Liver (tissue), 9 donors: ENCODE data around the gene IFT74. TPM values are rescaled to one million over a fixed set of nuclear protein-coding genes. Genes with fewer than 3 reads are reported as not detected.

Experiments
- DNase-seq: peaks from one replicate; pipeline ENCODE4 v3.0.0-alpha.2; 2017; ENCODE audit warnings: low spot score
- H3K27ac ChIP-seq, 2 donors: one replicate each; pipeline ENCODE4 v1.7.0; 2013; ENCODE audit warnings: inconsistent platforms in 2 of 2, low read length in 2 of 2, control low read depth in 1 of 2, low read depth in 1 of 2, mild to moderate bottlenecking in 1 of 2
- H3K27me3 ChIP-seq, 4 donors: one replicate each; pipeline versions ENCODE4 v1.6.1 to v1.7.0; 2013; ENCODE audit warnings: low read length in 3 of 4, inconsistent platforms in 1 of 4, mild to moderate bottlenecking in 1 of 4, moderate library complexity in 1 of 4; ENCODE audit not compliant: control insufficient read depth in 4 of 4, insufficient read depth in 4 of 4
- H3K36me3 ChIP-seq, 4 donors: one replicate each; pipeline versions ENCODE4 v1.6.1 to v1.7.0; 2013; ENCODE audit warnings: low read length in 3 of 4, mild to moderate bottlenecking in 3 of 4, low read depth in 1 of 4, moderate library complexity in 1 of 4; ENCODE audit not compliant: control insufficient read depth in 4 of 4, insufficient read depth in 3 of 4
- H3K4me1 ChIP-seq, 4 donors: one replicate each; pipeline versions ENCODE4 v1.6.1 to v1.7.0; 2013; ENCODE audit warnings: low read length in 3 of 4, mild to moderate bottlenecking in 3 of 4, moderate library complexity in 1 of 4; ENCODE audit not compliant: control insufficient read depth in 4 of 4, insufficient read depth in 4 of 4
- H3K4me3 ChIP-seq, 3 donors: one replicate each; pipeline versions ENCODE4 v1.6.1 to v1.7.0; 2013; ENCODE audit warnings: low read length in 3 of 3, control low read depth in 1 of 3, low read depth in 1 of 3, mild to moderate bottlenecking in 1 of 3
- H3K9ac ChIP-seq, 2 donors: one replicate each; pipeline ENCODE4 v1.7.0; 2013; ENCODE audit warnings: low read length in 2 of 2, mild to moderate bottlenecking in 2 of 2, moderate library complexity in 2 of 2, control low read depth in 1 of 2, low read depth in 1 of 2
- H3K9me3 ChIP-seq, 4 donors: one replicate each; pipeline versions ENCODE4 v1.6.1 to v1.7.0; 2013; ENCODE audit warnings: low read length in 3 of 4; ENCODE audit not compliant: control insufficient read depth in 4 of 4
- ATF3 ChIP-seq: IDR thresholded peaks from 2 replicates; pipeline ENCODE4 v1.6.1; 2016; ENCODE audit warnings: antibody characterized with exemption
- CTCF ChIP-seq: fragments of 150-350 bp; IDR thresholded peaks from 2 replicates; pipeline ENCODE4 v1.5.1; 2017; ENCODE audit warnings: improper control_type of control experiment, low read depth, low read length; ENCODE audit not compliant: missing input control
- FOXA1 ChIP-seq: IDR thresholded peaks from 2 replicates; pipeline ENCODE4 v1.6.1; 2016; ENCODE audit warnings: antibody characterized with exemption
- FOXA2 ChIP-seq: IDR thresholded peaks from 2 replicates; pipeline ENCODE4 v1.6.1; 2016; ENCODE audit warnings: antibody characterized with exemption
- GABPA ChIP-seq, 2 donors: IDR thresholded peaks in 1 of 2; conservative IDR thresholded peaks in 1 of 2; 2 replicates each; pipeline ENCODE4 v1.6.1; 2016; ENCODE audit warnings: antibody characterized with exemption in 2 of 2, mild to moderate bottlenecking in 1 of 2, moderate library complexity in 1 of 2
- HNF4A ChIP-seq, 2 donors: conservative IDR thresholded peaks; 2 replicates each; pipeline ENCODE4 v1.6.1; 2016; ENCODE audit warnings: antibody characterized with exemption in 2 of 2, mild to moderate bottlenecking in 2 of 2
- HNF4G ChIP-seq: IDR thresholded peaks from 2 replicates; pipeline ENCODE4 v1.6.1; 2016; ENCODE audit warnings: antibody characterized with exemption
- JUND ChIP-seq, 2 donors: IDR thresholded peaks; 2 replicates each; pipeline ENCODE4 v1.6.1; 2016; ENCODE audit warnings: antibody characterized with exemption in 2 of 2
- MAX ChIP-seq: IDR thresholded peaks from 2 replicates; pipeline ENCODE4 v1.6.1; 2016; ENCODE audit warnings: antibody characterized with exemption
- NR2F2 ChIP-seq: IDR thresholded peaks from 2 replicates; pipeline ENCODE4 v1.6.1; 2016; ENCODE audit warnings: antibody characterized with exemption
- RAD21 ChIP-seq, 2 donors: IDR thresholded peaks; 2 replicates each; pipeline ENCODE4 v1.6.1; 2016; ENCODE audit warnings: antibody characterized with exemption in 2 of 2, mild to moderate bottlenecking in 2 of 2
- REST ChIP-seq: IDR thresholded peaks from 2 replicates; pipeline ENCODE4 v1.6.1; 2016; ENCODE audit warnings: antibody characterized with exemption, mild to moderate bottlenecking
- RXRA ChIP-seq, 2 donors: IDR thresholded peaks; 2 replicates each; pipeline ENCODE4 v1.6.1; 2017 to 2018; ENCODE audit warnings: antibody characterized with exemption in 2 of 2, mild to moderate bottlenecking in 1 of 2
- SP1 ChIP-seq: IDR thresholded peaks from 2 replicates; pipeline ENCODE4 v1.6.1; 2018; ENCODE audit warnings: antibody characterized with exemption, mild to moderate bottlenecking
- TAF1 ChIP-seq: conservative IDR thresholded peaks from 2 replicates; pipeline ENCODE4 v1.6.1; 2016; ENCODE audit warnings: antibody characterized with exemption, mild to moderate bottlenecking
- YY1 ChIP-seq: IDR thresholded peaks from 2 replicates; pipeline ENCODE4 v1.6.1; 2016; ENCODE audit warnings: antibody characterized with exemption, mild to moderate bottlenecking
- ZBTB33 ChIP-seq: IDR thresholded peaks from 2 replicates; pipeline ENCODE4 v1.6.1; 2016; ENCODE audit warnings: antibody characterized with exemption
- WGBS: extraction: QIAGEN DNeasy Blood & Tissue Kit; methylation state at CpG from one replicate; pipeline ENCODE4 v1.1.7; 2013; 5-methylcytosine and 5-hydroxymethylcytosine counted together
- polyA plus RNA-seq, 2 donors: library from polyadenylated mRNA; stranded (reverse) in 1 of 2; unstranded in 1 of 2; fragments of 200-250 nt in 1 of 2; fragments of >200 nt in 1 of 2; fragmentation: Nextera tagmentation in 1 of 2; extraction: Ambion mirVana in 1 of 2; gene quantifications; one replicate each; pipeline versions ENCODE4 v1.2.1 to v1.2.3, GENCODE V29; 2013 to 2015
- total RNA-seq, 2 donors: library from RNA; depleted of rRNA; stranded (reverse); fragments of >200 nt; gene quantifications; one replicate each; pipeline ENCODE4 v1.2.3, GENCODE V29; 2014
- donor health status: healthy.
- donor health status: healthy.
- donor health status: healthy.
- donor health status: healthy.
- donor health status: healthy.

IFT74 gene
- total and polyA plus RNA-seq, 4 donors = 4.9 to 10.5 (median 7.4) TPM

GRCh38 chr9:26945591-26945990, 10.6 kb upstream of the IFT74 start:
- Histone ChIP-seq H3K9me3 (no peaks in the 10 kb centered on the region), H3K4me1 (peaks cover 5 to 31% (median 18%) of the 10 kb centered on the region in 4 donors), H3K36me3 (no peaks in the 10 kb centered on the region), H3K27me3 (no peaks in the 10 kb centered on the region), H3K4me3 (peak overlapping the region; percentile 45 to 91 (median 72)), H3K9ac (peak overlapping the region in 1 of 2 donors; percentile 95), H3K27ac (no peak overlapping the region)
- TF ChIP-seq MAX (no peak), CTCF (no peak), YY1 (no peak), NR2F2 (no peak), TAF1 (no peak), GABPA (IDR thresholded peaks at IDR 0.05 in 1 of 2, conservative IDR thresholded peaks at IDR 0.05 in 1 of 2) (no peak), HNF4A (conservative IDR thresholded peaks at IDR 0.05) (no peak), JUND (IDR thresholded peaks at IDR 0.05) (no peak), HNF4G (no peak), FOXA1 (no peak), ZBTB33 (no peak), RAD21 (IDR thresholded peaks at IDR 0.05) (no peak), SP1 (no peak), FOXA2 (no peak), RXRA (IDR thresholded peaks at IDR 0.05) (no peak), ATF3 (no peak), REST (no peak)
- 29% methylated on average over 2 of the region's 2 CpGs for WGBS
- no peak for DNase-seq
